Astrocyte of the spinal cord (primary cell): ENCODE results near the gene SEPTIN8.

Experiments used
- DNase-seq: peaks from one replicate; pipeline ENCODE4 v3.0.0; 2011; ENCODE audit warnings: low read depth, low spot score
- H3K4me3 ChIP-seq: 2 replicates; pipeline ENCODE4 v1.5.1; 2011; ENCODE audit warnings: low read depth, mild to moderate bottlenecking, low read length, moderate library complexity
- CTCF ChIP-seq: IDR thresholded peaks from 2 replicates; pipeline ENCODE4 v1.5.1; 2012; ENCODE audit warnings: low read depth, mild to moderate bottlenecking, low read length, inconsistent platforms
- in situ Hi-C: cut with HindIII; loops from 2 replicates; pipeline ENCODE4 v1.10.0; 2017; ENCODE audit warnings: low sequenced_read_pairs

SEPTIN8 gene

GRCh38 chr5:132817011-132817410, 40.0 kb upstream of the SEPTIN8 start:
- DNase-seq = no peak
- in situ Hi-C loops = no loop called here
- no peak overlapping the region for H3K4me3 ChIP-seq
- TF ChIP-seq CTCF = no peak

- in situ Hi-C loops = no loop called here
- no peak overlapping the region for H3K4me3 ChIP-seq
- DNase-seq = no peak
- TF ChIP-seq CTCF = no peak
Observed at GRCh38 chr5:132816554-132816953, 39.5 kb upstream of the SEPTIN8 start.

- no peak for DNase-seq
- in situ Hi-C loops = no loop called here
- no peak for TF ChIP-seq CTCF
- H3K4me3 ChIP-seq = no peak overlapping the region
Observed at GRCh38 chr5:132816083-132816482, 39.0 kb upstream of the SEPTIN8 start.

- in situ Hi-C loops = no loop called here
- no peak for TF ChIP-seq CTCF
- no peak overlapping the region for H3K4me3 ChIP-seq
- no peak for DNase-seq
Observed at GRCh38 chr5:132815454-132815853, 38.4 kb upstream of the SEPTIN8 start.

- H3K4me3 ChIP-seq = no peak overlapping the region
- TF ChIP-seq CTCF = no peak
- DNase-seq = no peak
- in situ Hi-C loops = no loop called here
Observed at GRCh38 chr5:132814503-132815294, 37.7 kb upstream of the SEPTIN8 start.

- no peak for TF ChIP-seq CTCF
- in situ Hi-C loops = no loop called here
- no peak for DNase-seq
- no peak overlapping the region for H3K4me3 ChIP-seq
Observed at GRCh38 chr5:132813599-132814502, 36.8 kb upstream of the SEPTIN8 start.
